Tibial nerve (tissue), 4 donors: Measurements from ENCODE around the gene LAIR2.

ENCODE experiments used
- EP300 ChIP-seq, 2 donors: sonication (generic); formaldehyde crosslinking; IDR thresholded peaks; one replicate each; pipeline ENCODE4 v1.6.1; 2017; ENCODE audit warnings: antibody characterized with exemption in 2 of 2, mild to moderate bottlenecking in 1 of 2
- POLR2A ChIP-seq, 2 donors: fragments of 450-650 bp; IDR thresholded peaks; one replicate each; pipeline ENCODE4 v1.6.1; 2017; ENCODE audit warnings: antibody characterized with exemption in 2 of 2, mild to moderate bottlenecking in 2 of 2, moderate library complexity in 2 of 2
- TF ChIP-seq, protein P1 (sequence below), 5 experiments: fragments of 200-600 bp in 3 of 5; fragments of 450-650 bp in 2 of 5; sonication (generic) in 3 of 5; IDR thresholded peaks; one replicate each; pipeline ENCODE4 v1.5.1; 2016 to 2019; ENCODE audit warnings: antibody characterized with exemption in 5 of 5, mild to moderate bottlenecking in 3 of 5, moderate library complexity in 2 of 5

DNA sequence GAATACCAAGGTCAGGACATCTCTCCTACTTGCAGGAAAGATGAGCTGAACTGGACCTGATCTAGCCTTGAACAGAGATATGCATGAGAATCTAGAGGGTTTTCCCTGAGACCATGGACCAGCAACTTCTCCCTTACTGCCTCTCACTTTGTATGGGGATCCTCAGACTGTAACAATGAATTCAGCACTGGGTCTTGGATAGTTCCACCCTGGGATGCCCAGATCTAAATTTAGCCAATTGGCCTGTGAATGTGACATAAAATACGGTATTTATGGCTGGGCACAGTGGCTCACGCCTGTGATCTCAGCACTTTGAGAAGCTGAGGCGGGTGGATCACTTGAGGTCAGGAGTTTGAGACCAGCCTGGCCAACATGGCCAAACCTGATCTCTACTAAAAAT, 55.7 kb downstream of the LAIR2 start:
- TF ChIP-seq, protein P1, sequence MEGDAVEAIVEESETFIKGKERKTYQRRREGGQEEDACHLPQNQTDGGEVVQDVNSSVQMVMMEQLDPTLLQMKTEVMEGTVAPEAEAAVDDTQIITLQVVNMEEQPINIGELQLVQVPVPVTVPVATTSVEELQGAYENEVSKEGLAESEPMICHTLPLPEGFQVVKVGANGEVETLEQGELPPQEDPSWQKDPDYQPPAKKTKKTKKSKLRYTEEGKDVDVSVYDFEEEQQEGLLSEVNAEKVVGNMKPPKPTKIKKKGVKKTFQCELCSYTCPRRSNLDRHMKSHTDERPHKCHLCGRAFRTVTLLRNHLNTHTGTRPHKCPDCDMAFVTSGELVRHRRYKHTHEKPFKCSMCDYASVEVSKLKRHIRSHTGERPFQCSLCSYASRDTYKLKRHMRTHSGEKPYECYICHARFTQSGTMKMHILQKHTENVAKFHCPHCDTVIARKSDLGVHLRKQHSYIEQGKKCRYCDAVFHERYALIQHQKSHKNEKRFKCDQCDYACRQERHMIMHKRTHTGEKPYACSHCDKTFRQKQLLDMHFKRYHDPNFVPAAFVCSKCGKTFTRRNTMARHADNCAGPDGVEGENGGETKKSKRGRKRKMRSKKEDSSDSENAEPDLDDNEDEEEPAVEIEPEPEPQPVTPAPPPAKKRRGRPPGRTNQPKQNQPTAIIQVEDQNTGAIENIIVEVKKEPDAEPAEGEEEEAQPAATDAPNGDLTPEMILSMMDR (IDR thresholded peaks at IDR 0.05): no peak
- TF ChIP-seq POLR2A (IDR thresholded peaks at IDR 0.05): no peak
- no peak for TF ChIP-seq EP300 (IDR thresholded peaks at IDR 0.05)
